GM12873 (cell line): Measurements from ENCODE around the gene KLHL29.

Source experiments
- TF ChIP-seq, protein P1 (sequence below): IDR thresholded peaks from 2 replicates; pipeline ENCODE4 v1.5.1; 2012; ENCODE audit warnings: low read depth, mild to moderate bottlenecking, moderate library complexity, low read length, control low read depth; ENCODE audit not compliant: insufficient read depth; ENCODE audit errors: missing control alignments

KLHL29 gene

DNA sequence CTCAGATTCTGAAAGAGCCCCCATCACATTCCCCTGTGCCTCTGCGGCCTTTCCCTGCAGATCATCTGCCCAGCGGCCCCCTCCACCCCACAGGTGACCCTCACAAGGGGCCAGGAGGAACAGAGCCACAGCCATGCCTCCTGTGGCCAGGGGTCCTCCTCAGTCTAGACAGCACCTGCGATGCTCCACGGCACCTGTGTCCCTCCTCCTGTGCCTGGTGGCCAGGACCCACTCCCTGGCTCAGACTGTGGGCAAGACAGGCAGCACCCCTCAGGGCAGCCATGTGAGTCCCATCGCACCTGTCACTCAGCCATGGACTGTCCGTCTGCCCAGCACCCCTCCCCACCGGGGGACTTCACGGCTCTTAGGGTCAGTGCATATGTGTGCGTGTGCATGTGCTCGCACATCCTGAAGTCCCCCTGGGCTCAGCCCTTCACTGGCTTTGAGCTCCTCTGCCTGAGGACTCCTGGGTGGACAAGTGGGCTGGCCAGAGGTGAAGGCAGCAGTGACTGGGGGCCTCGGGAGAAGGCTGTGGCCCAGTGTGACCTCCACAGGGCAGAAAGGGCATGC, 304.2 kb downstream of the KLHL29 start:
- TF ChIP-seq, protein P1, sequence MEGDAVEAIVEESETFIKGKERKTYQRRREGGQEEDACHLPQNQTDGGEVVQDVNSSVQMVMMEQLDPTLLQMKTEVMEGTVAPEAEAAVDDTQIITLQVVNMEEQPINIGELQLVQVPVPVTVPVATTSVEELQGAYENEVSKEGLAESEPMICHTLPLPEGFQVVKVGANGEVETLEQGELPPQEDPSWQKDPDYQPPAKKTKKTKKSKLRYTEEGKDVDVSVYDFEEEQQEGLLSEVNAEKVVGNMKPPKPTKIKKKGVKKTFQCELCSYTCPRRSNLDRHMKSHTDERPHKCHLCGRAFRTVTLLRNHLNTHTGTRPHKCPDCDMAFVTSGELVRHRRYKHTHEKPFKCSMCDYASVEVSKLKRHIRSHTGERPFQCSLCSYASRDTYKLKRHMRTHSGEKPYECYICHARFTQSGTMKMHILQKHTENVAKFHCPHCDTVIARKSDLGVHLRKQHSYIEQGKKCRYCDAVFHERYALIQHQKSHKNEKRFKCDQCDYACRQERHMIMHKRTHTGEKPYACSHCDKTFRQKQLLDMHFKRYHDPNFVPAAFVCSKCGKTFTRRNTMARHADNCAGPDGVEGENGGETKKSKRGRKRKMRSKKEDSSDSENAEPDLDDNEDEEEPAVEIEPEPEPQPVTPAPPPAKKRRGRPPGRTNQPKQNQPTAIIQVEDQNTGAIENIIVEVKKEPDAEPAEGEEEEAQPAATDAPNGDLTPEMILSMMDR = no peak

DNA sequence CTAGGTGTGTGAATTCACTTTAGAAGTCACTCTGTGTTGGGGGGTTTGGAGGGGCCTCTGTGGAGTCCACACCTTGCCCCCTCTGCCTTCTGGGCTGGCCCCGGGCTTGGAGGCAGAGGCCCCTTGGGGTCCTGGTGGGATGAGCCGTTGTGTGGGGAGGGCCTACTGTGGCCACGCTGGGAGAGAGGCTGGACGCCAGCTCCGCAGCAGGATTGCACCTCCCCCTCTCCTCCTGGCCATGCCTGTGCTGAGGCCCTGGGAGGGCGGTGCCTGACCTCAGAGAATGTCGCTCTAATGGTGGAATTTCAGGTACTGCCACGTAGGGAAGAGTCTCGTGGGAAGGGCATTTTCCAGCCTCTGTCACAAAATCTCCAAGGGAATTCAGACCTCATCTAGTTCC, 304.9 kb downstream of the KLHL29 start:
- TF ChIP-seq, protein P1 = no peak

DNA sequence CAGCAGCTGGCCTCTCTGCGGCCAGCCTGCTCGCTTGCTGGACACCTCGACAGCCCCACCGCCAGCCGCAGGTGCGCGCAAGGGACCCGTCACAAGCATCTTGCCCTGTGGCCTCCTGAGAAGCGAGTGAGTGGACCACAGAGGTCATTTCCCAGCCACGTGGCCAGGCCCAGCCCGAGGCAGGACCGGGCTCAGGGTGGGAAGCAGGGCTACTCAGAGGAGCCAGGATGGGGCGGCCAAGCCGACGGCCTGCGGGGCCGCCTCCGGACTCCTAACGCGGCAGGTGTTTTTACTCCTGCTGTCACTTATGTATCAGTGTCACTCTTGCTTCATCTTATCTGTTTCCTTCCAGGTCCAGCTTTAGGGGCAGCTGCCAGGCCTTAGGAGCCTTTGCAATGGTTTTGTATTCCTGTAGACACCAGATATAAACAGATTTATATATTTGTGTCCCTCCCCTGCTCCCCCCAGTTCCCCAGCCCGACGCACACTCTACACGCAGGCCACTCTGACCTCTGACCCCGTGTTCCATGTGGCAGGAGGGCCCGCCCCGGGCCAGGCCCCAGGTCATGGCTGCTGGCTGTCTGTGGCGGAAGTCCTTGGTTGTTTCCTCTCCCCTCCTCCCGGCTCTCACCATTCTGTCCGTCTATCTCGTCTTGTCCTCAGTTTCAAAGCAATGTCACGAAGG, 305.6 kb downstream of the KLHL29 start:
- TF ChIP-seq, protein P1 = no peak

DNA sequence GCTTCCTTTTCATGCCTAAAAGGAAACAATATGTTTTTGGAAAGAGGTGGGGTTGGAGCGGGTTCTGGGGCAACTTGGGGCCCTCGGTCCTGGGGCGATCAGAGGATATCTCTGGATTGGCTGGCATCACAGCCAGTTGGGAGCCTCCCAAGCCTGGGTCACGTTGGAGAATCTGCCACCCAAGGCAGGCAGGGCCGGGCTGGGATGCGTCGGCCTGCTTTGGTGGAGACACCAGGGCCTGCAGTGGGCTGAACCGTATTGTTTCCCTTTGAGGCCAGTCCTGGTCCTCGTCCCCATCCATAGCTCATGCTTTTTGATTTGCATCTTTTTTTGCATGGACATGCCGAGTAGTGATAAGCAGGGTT, 306.1 kb downstream of the KLHL29 start:
- TF ChIP-seq, protein P1 = no peak

DNA sequence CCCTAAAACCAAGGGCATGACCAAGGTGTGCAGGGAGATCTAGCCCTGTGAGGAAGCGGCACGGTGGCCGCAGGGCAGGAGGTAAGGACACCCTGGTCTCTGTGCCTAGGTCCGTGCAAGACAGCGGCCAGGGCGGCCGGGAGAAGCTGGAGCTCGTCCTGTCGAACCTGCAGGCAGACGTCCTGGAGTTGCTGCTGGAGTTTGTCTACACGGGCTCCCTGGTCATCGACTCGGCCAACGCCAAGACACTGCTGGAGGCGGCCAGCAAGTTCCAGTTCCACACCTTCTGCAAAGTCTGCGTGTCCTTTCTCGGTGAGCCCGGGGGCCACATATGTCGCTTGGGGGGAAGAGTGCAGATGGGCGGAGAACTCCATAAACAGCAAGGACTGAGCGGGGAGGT, 306.6 kb downstream of the KLHL29 start:
- TF ChIP-seq, protein P1 = no peak

DNA sequence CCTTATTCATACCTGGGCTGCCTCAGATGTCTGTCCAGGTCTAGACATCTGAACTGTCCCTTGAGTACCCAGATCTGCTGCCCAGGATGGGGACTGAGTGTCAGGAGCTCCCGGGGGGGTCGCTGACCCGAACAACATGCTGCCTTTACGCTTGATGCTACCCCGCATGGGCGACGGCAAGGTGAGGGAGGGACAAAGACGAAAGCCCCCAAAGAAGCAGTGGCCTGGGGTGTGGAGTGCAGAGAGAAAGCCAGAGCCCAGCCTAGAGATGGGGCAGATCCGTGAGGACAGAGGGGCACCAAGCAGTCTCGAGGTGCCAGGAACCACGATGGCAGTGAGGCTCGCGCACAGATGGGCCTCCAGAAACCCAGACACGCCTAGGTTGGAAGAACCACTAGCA, 307.3 kb downstream of the KLHL29 start:
- TF ChIP-seq, protein P1 = no peak

DNA sequence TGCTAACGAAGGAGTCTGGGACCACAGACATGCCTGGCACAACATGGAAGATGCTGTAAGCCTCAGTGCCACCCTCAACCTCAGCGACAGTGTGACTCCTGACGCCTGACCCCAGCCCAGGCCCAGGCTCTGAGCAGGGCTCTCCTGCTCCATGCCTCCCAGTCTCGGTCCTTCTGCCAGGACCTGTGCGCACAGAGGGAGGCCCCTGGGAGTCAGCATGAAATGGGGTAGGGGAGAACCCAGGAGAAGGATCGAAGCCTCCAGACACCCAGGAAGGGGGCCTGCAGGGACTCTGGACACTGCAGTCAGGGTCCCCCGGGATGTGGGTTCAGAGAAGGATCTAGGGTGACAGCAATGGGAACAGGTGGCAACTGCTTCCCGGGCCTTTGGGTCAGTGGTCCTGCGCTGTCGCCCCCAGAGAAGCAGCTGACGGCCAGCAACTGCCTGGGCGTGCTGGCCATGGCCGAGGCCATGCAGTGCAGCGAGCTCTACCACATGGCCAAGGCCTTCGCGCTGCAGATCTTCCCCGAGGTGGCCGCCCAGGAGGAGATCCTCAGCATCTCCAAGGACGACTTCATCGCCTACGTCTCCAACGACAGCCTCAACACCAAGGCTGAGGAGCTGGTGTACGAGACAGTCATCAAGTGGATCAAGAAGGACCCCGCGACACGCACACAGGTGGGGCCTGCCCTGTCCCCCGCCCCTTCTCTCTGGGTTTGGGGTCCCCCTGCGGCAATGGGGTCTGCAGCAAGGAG, 308.0 kb downstream of the KLHL29 start:
- TF ChIP-seq, protein P1 = no peak
